Activated CD8-positive, alpha-beta T cell treated with anti-CD3 and anti-CD28 coated beads for 36 hours (primary cell): ENCODE measurements around the gene CDC73. TPM values are rescaled to one million over a fixed set of nuclear protein-coding genes. Genes with fewer than 3 reads are reported as not detected.
A peak's percentile ranks its signal among the peaks of the same experiment; 100 is the strongest.

Source experiments
- ATAC-seq: fragments of 200-7000 bp; cut with Tn5 transposase; one replicate; pipeline ENCODE4 v1.10.0; 2021; ENCODE audit warnings: mild to moderate bottlenecking, moderate library complexity
- CTCF ChIA-PET: fragments of 350-600 bp; sonication (Branson Sonifier 250); formaldehyde crosslinking; loops from one replicate; lab custom pipeline; 2021; ENCODE audit warnings: antibody characterized with exemption; lab: Charles Lee
- POLR2A ChIA-PET: fragments of 350-600 bp; sonication (Branson Sonifier 250); formaldehyde crosslinking; loops from one replicate; lab custom pipeline; 2021; ENCODE audit warnings: antibody characterized with exemption; lab: Charles Lee
- DNase-seq: peaks from one replicate; pipeline ENCODE4 v3.0.0-alpha.2; 2020
- H3K27ac Mint-ChIP-seq: one replicate; pipeline ENCODE4 v1.8.0; 2021; ENCODE audit warnings: mild to moderate bottlenecking, mixed read lengths
- H3K27me3 Mint-ChIP-seq: one replicate; pipeline ENCODE4 v1.8.0; 2021; ENCODE audit warnings: mixed read lengths
- H3K36me3 Mint-ChIP-seq: one replicate; pipeline ENCODE4 v1.8.0; 2021; ENCODE audit warnings: low read depth, mixed read lengths
- H3K4me1 Mint-ChIP-seq: one replicate; pipeline ENCODE4 v1.8.0; 2021; ENCODE audit warnings: low read depth, mixed read lengths
- H3K4me3 Mint-ChIP-seq: one replicate; pipeline ENCODE4 v1.8.0; 2021; ENCODE audit warnings: mild to moderate bottlenecking, moderate library complexity, mixed read lengths
- H3K9me3 Mint-ChIP-seq: one replicate; pipeline ENCODE4 v1.8.0; 2021; ENCODE audit warnings: mixed read lengths
- CTCF ChIP-seq: fragments of 200-600 bp; IDR thresholded peaks from one replicate; pipeline ENCODE4 v1.8.0; 2022; ENCODE audit warnings: antibody characterized with exemption, mild to moderate bottlenecking
- intact Hi-C: fragments of 100-400 bp; cut with micrococcal nuclease; formaldehyde crosslinking; loops from one replicate; pipeline ENCODE4 v1.10.0; 2022
- total RNA-seq, 2 experiments: library from RNA; stranded (reverse); gene quantifications; one replicate each; pipeline ENCODE4 v1.2.3, GENCODE V29; 2021

The CDC73 gene
- total RNA-seq, 2 experiments from 2014 or later: 45.1 to 50.2 TPM

DNA sequence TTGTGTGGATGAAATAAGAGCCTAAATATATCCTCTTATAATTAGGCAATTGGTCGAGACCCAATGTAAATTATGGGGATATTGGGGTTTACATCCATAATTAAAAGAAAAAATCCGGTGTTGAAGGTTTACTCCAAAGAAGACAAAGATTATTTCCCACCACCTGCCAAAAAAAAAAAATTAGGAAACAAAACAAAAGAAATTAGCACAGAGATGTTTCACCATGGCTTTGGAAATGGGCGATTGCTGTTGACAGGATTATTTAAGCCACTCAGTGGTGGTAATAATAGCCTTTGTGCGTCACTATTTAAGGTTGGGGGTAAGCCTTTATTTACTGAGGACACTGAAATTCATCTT lies 16.0 kb upstream of the CDC73 start:
- peaks cover 2% of the 10 kb centered on the region for H3K36me3 Mint-ChIP-seq
- DNase-seq: no peak
- POLR2A ChIA-PET: interaction anchor here (2.0 kb wide), 1 partner anchor 47 kb away, joined by 8 read pairs; no protein-coding TSS in a partner anchor
- CTCF ChIA-PET: interaction anchor here (2.7 kb wide), 1 partner anchor 47 kb away, joined by 10 read pairs; the partner anchor contains the start of genes RO60 and UCHL5
- H3K27ac Mint-ChIP-seq: peak overlapping the region; percentile 70
- no peak for ATAC-seq
- no peak for TF ChIP-seq CTCF
- H3K27me3 Mint-ChIP-seq: no peaks in the 10 kb centered on the region
- H3K4me1 Mint-ChIP-seq: peaks cover 18% of the 10 kb centered on the region
- H3K9me3 Mint-ChIP-seq: no peaks in the 10 kb centered on the region
- peak overlapping the region; percentile 95 for H3K4me3 Mint-ChIP-seq
- intact Hi-C loops: loop anchor here (2.0 kb wide), 1 partner anchor 17 kb away; the partner anchor contains the start of gene CDC73

DNA sequence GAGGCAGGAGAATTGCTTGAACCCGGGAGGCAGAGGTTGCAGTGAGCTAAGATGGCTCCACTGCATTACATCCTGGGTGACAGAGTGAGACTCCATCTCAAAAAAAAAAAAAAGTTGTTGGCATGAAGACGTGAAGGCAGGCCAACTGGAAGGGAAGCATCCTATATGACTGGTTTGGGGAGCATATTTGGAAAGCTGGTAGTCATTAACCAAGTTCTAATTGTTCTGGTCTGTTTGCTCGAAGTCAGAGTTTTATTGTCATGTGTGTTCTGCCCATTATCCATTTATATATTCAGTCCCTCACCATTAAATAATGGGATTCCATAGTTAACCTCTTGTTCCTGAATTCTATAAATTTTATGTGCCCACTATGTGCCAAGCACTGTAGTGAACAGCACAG lies 13.4 kb upstream of the CDC73 start:
- intact Hi-C loops: no loop called here
- Mint-ChIP-seq H3K36me3 (no peaks in the 10 kb centered on the region), H3K4me1 (peaks cover 9% of the 10 kb centered on the region), H3K4me3 (no peak overlapping the region), H3K27ac (no peak overlapping the region), H3K9me3 (no peaks in the 10 kb centered on the region), H3K27me3 (no peaks in the 10 kb centered on the region)
- no peak for ATAC-seq
- POLR2A ChIA-PET: interaction anchor here (1.4 kb wide), 1 partner anchor 49 kb away, joined by 4 read pairs; the partner anchor contains the start of genes RO60 and UCHL5
- CTCF ChIA-PET: interaction anchor here (0.7 to 2.0 kb wide), 4 partner anchors 9 to 194 kb away, joined by 3 to 8 read pairs (median 3); partner anchors contain the start of gene CDC73
- no peak for TF ChIP-seq CTCF
- DNase-seq: no peak

- ChIA-PET CTCF (interaction anchor here (1.1 kb wide), 1 partner anchor 13 kb away, joined by 4 read pairs; no protein-coding TSS in a partner anchor), POLR2A (no interaction called here)
- intact Hi-C loops: no loop called here
- no peak for TF ChIP-seq CTCF
- no peaks in the 10 kb centered on the region for H3K27me3 Mint-ChIP-seq
- ATAC-seq (no peak), DNase-seq (no peak)
- no peak overlapping the region for H3K27ac Mint-ChIP-seq
- H3K9me3 Mint-ChIP-seq: no peaks in the 10 kb centered on the region
- H3K4me1 Mint-ChIP-seq: peaks cover 2% of the 10 kb centered on the region
- H3K4me3 Mint-ChIP-seq: no peak overlapping the region
- no peaks in the 10 kb centered on the region for H3K36me3 Mint-ChIP-seq
These were observed 12.2 kb upstream of the CDC73 start for GRCh38 chr1:193109619-193110018.

- Mint-ChIP-seq H3K4me1 (peaks cover 2% of the 10 kb centered on the region), H3K9me3 (no peaks in the 10 kb centered on the region), H3K27me3 (no peaks in the 10 kb centered on the region), H3K4me3 (no peak overlapping the region), H3K36me3 (no peaks in the 10 kb centered on the region), H3K27ac (no peak overlapping the region)
- ATAC-seq: no peak
- POLR2A ChIA-PET: interaction anchor here (0.6 kb wide), 1 partner anchor 13 kb away, joined by 3 read pairs; no protein-coding TSS in a partner anchor
- no peak for DNase-seq
- TF ChIP-seq CTCF: no peak
- CTCF ChIA-PET: interaction anchor here (1.1 kb wide), 1 partner anchor 13 kb away, joined by 4 read pairs; no protein-coding TSS in a partner anchor
- intact Hi-C loops: no loop called here
These were observed 11.6 kb upstream of the CDC73 start for GRCh38 chr1:193110246-193110645.

DNA sequence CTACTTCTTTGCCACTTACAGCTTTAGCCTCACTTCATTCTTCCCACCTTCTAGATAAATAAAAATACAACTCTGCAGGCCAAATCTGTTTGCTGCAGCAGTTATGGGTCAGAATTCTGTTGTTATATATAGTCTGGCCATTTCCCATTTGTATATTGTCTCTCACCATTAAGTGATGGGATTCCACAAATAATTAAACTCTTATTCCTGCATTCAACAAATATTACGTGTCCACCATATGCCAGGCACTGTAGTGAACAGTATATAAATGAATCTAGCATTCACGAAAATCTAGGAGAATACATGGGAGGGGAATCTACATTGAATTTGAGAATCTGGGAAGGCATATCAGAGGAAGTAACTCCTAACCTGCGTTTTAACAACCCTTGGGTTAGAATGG lies 11.0 kb upstream of the CDC73 start:
- DNase-seq: no peak
- no peaks in the 10 kb centered on the region for H3K9me3 Mint-ChIP-seq
- H3K4me1 Mint-ChIP-seq: no peaks in the 10 kb centered on the region
- TF ChIP-seq CTCF: no peak
- no peak overlapping the region for H3K27ac Mint-ChIP-seq
- ChIA-PET CTCF (no interaction called here), POLR2A (interaction anchor here (0.6 kb wide), 1 partner anchor 12 kb away, joined by 3 read pairs; no protein-coding TSS in a partner anchor)
- no peak for ATAC-seq
- H3K27me3 Mint-ChIP-seq: no peaks in the 10 kb centered on the region
- intact Hi-C loops: no loop called here
- H3K4me3 Mint-ChIP-seq: no peak overlapping the region
- no peaks in the 10 kb centered on the region for H3K36me3 Mint-ChIP-seq
